DOHH2 (cell line): ENCODE results near the gene IER5L.
A peak's percentile ranks its signal among the peaks of the same experiment; 100 is the strongest.

Experiments
- H3F3A ChIP-seq: fragments of 200-600 bp; sonication (generic), shearing (Covaris generic); 2 replicates; pipeline ENCODE4 v1.6.0; 2016; ENCODE audit warnings: antibody characterized with exemption, mild to moderate bottlenecking; ENCODE audit not compliant: control insufficient read depth, insufficient read depth
- H3K27ac ChIP-seq: fragments of 200-600 bp; sonication (generic); 2 replicates; pipeline ENCODE4 v1.5.1; 2014; ENCODE audit warnings: low read depth, mild to moderate bottlenecking, low read length, moderate library complexity
- H3K27me3 ChIP-seq: fragments of 200-600 bp; sonication (generic); 2 replicates; pipeline ENCODE4 v1.6.1; 2014; ENCODE audit warnings: mild to moderate bottlenecking, low read length, mixed read lengths; ENCODE audit not compliant: control insufficient read depth
- H3K36me3 ChIP-seq: fragments of 200-600 bp; sonication (generic); 2 replicates; pipeline ENCODE4 v1.6.1; 2014; ENCODE audit warnings: mild to moderate bottlenecking, low read length, moderate library complexity, mixed read lengths; ENCODE audit not compliant: control insufficient read depth
- H3K4me1 ChIP-seq: fragments of 200-600 bp; sonication (generic); 2 replicates; pipeline ENCODE4 v1.6.1; 2014; ENCODE audit warnings: mild to moderate bottlenecking, low read length, mixed read lengths; ENCODE audit not compliant: control insufficient read depth
- H3K4me2 ChIP-seq: fragments of 200-600 bp; sonication (generic); 2 replicates; pipeline ENCODE4 v1.6.0; 2014; ENCODE audit warnings: mild to moderate bottlenecking, low read length, moderate library complexity
- H3K4me3 ChIP-seq: fragments of 200-600 bp; sonication (generic); 2 replicates; pipeline ENCODE4 v1.5.1; 2014; ENCODE audit warnings: mild to moderate bottlenecking, low read length, mixed read lengths
- H3K79me2 ChIP-seq: fragments of 200-600 bp; sonication (generic); 2 replicates; pipeline ENCODE4 v1.6.1; 2014; ENCODE audit warnings: mild to moderate bottlenecking, low read length, mixed read lengths; ENCODE audit not compliant: control insufficient read depth
- H3K9me2 ChIP-seq: fragments of 200-600 bp; sonication (generic); replicated peaks from 2 replicates; pipeline ENCODE4 v1.6.1; 2014; ENCODE audit warnings: mild to moderate bottlenecking, low read length, mixed read lengths; ENCODE audit not compliant: control insufficient read depth
- H3K9me3 ChIP-seq: fragments of 200-600 bp; sonication (generic); 2 replicates; pipeline ENCODE4 v1.6.1; 2014; ENCODE audit warnings: antibody characterized with exemption, low read length, mixed read lengths; ENCODE audit not compliant: control insufficient read depth, insufficient read depth
- H4K20me1 ChIP-seq: fragments of 200-600 bp; sonication (generic); 2 replicates; pipeline ENCODE4 v1.6.0; 2014; ENCODE audit warnings: low read depth, mild to moderate bottlenecking, antibody characterized with exemption, low read length, moderate library complexity; ENCODE audit not compliant: control insufficient read depth, insufficient read depth
- CTCF ChIP-seq: fragments of 200-600 bp; sonication (generic); IDR thresholded peaks from one replicate; pipeline ENCODE4 v1.5.1; 2014; ENCODE audit warnings: antibody characterized with exemption, mild to moderate bottlenecking, low read depth, low read length; ENCODE audit not compliant: poor library complexity, severe bottlenecking
- EZH2phosphoT487 ChIP-seq: fragments of 200-600 bp; sonication (generic); IDR thresholded peaks from 2 replicates; pipeline ENCODE4 v1.6.1; 2017; ENCODE audit warnings: borderline replicate concordance, mild to moderate bottlenecking, antibody characterized with exemption, low read length, moderate library complexity, mixed read lengths

Gene IER5L

GRCh38 chr9:129184219-129184524 lies 6.1 kb upstream of the IER5L start:
- TF ChIP-seq EZH2phosphoT487 (no peak), CTCF (no peak)
- Histone ChIP-seq H3K79me2 (no peaks in the 10 kb centered on the region), H3K4me1 (no peaks in the 10 kb centered on the region), H3F3A (no peaks in the 10 kb centered on the region), H4K20me1 (no peaks in the 10 kb centered on the region), H3K4me3 (no peak overlapping the region), H3K27ac (no peak overlapping the region), H3K4me2 (no peak overlapping the region), H3K9me3 (no peaks in the 10 kb centered on the region), H3K9me2 (no peaks in the 10 kb centered on the region), H3K27me3 (peaks cover 14% of the 10 kb centered on the region), H3K36me3 (no peaks in the 10 kb centered on the region)

GRCh38 chr9:129183495-129184218 lies 5.6 kb upstream of the IER5L start:
- Histone ChIP-seq H3K79me2 (no peaks in the 10 kb centered on the region), H3K9me3 (no peaks in the 10 kb centered on the region), H3K27ac (no peak overlapping the region), H3K4me1 (peaks cover under 1% of the 10 kb centered on the region), H3F3A (no peaks in the 10 kb centered on the region), H3K4me3 (no peak overlapping the region), H3K9me2 (no peaks in the 10 kb centered on the region), H4K20me1 (0 out of 2 replicates have a peak, but pooled peaks cover 2% of the 10 kb centered on the region), H3K4me2 (no peak overlapping the region), H3K36me3 (no peaks in the 10 kb centered on the region), H3K27me3 (peaks cover 19% of the 10 kb centered on the region)
- no peak for TF ChIP-seq CTCF
- TF ChIP-seq EZH2phosphoT487: no peak

- no peak overlapping the region for H3K4me2 ChIP-seq
- H3K4me1 ChIP-seq: peaks cover 6% of the 10 kb centered on the region
- no peaks in the 10 kb centered on the region for H3K9me2 ChIP-seq
- no peaks in the 10 kb centered on the region for H3K36me3 ChIP-seq
- 0 out of 2 replicates have a peak, but pooled peaks cover 2% of the 10 kb centered on the region for H4K20me1 ChIP-seq
- no peaks in the 10 kb centered on the region for H3K9me3 ChIP-seq
- TF ChIP-seq EZH2phosphoT487 (no peak), CTCF (peak; percentile 29)
- no peaks in the 10 kb centered on the region for H3K79me2 ChIP-seq
- H3F3A ChIP-seq: no peaks in the 10 kb centered on the region
- H3K27ac ChIP-seq: no peak overlapping the region
- peaks cover 22% of the 10 kb centered on the region for H3K27me3 ChIP-seq
- no peak overlapping the region for H3K4me3 ChIP-seq
Observed at GRCh38 chr9:129182625-129183494, 4.8 kb upstream of the IER5L start.
